MCF 10A (cell line): ENCODE data around the gene RXRA. TPM values are rescaled to one million over a fixed set of nuclear protein-coding genes. Genes with fewer than 3 reads are reported as not detected.
A peak's percentile ranks its signal among the peaks of the same experiment; 100 is the strongest.

Experiments
- BruUV-seq: library from RNA; stranded (reverse); fragments of 400-500 nt; replicated peaks from 2 replicates; lab custom pipeline; 2021; lab: Mats Ljungman, UMichigan
- CTCF ChIA-PET: fragments of 300-600 bp; sonication (Branson Sonifier 250); formaldehyde crosslinking; extraction: SDS; loops from one replicate; lab custom pipeline; 2021; ENCODE audit warnings: antibody characterized with exemption, inconsistent platforms; lab: Yijun Ruan, JAX
- POLR2A ChIA-PET: fragments of 300-600, 350-650 bp; sonication (Branson Sonifier 250); formaldehyde crosslinking; extraction: SDS; loops from one replicate; lab custom pipeline; 2020; ENCODE audit warnings: antibody characterized with exemption, inconsistent platforms; lab: Yijun Ruan, JAX
- DNase-seq: peaks from one replicate; pipeline ENCODE4 v3.0.0-alpha.2; 2018; ENCODE audit not compliant: unreplicated experiment
- H3K27ac Mint-ChIP-seq: one replicate; pipeline ENCODE4 v1.8.0; 2022; ENCODE audit warnings: mild to moderate bottlenecking, low read depth, mixed read lengths; ENCODE audit not compliant: unreplicated experiment
- H3K27me3 Mint-ChIP-seq: one replicate; pipeline ENCODE4 v1.8.0; 2022; ENCODE audit warnings: mixed read lengths; ENCODE audit not compliant: insufficient read depth, unreplicated experiment
- H3K36me3 Mint-ChIP-seq: one replicate; pipeline ENCODE4 v1.8.0; 2022; ENCODE audit warnings: mild to moderate bottlenecking, moderate library complexity, mixed read lengths; ENCODE audit not compliant: insufficient read depth, unreplicated experiment
- H3K4me1 Mint-ChIP-seq: one replicate; pipeline ENCODE4 v1.8.0; 2022; ENCODE audit warnings: mixed read lengths; ENCODE audit not compliant: insufficient read depth, unreplicated experiment
- H3K4me3 Mint-ChIP-seq: one replicate; pipeline ENCODE4 v1.8.0; 2022; ENCODE audit warnings: mild to moderate bottlenecking, moderate library complexity, mixed read lengths; ENCODE audit not compliant: unreplicated experiment
- H3K9me3 Mint-ChIP-seq: one replicate; pipeline ENCODE4 v1.8.0; 2022; ENCODE audit warnings: mixed read lengths; ENCODE audit not compliant: unreplicated experiment
- intact Hi-C: fragments of 100-400 bp; cut with micrococcal nuclease; formaldehyde crosslinking; loops from 2 replicates; pipeline ENCODE4 v1.14.1; 2022
- total RNA-seq: library from RNA; stranded (reverse); gene quantifications from 2 replicates; pipeline ENCODE4 v1.2.3, GENCODE V29; 2022
- TF ChIP-seq, protein P1 (sequence below): fragments of 200-600 bp; IDR thresholded peaks from one replicate; pipeline ENCODE4 v1.8.0; 2022; ENCODE audit warnings: antibody characterized with exemption, mild to moderate bottlenecking; ENCODE audit not compliant: unreplicated experiment

Gene RXRA
- total RNA-seq, 1 experiment from 2014 or later, result 65.5 TPM

DNA sequence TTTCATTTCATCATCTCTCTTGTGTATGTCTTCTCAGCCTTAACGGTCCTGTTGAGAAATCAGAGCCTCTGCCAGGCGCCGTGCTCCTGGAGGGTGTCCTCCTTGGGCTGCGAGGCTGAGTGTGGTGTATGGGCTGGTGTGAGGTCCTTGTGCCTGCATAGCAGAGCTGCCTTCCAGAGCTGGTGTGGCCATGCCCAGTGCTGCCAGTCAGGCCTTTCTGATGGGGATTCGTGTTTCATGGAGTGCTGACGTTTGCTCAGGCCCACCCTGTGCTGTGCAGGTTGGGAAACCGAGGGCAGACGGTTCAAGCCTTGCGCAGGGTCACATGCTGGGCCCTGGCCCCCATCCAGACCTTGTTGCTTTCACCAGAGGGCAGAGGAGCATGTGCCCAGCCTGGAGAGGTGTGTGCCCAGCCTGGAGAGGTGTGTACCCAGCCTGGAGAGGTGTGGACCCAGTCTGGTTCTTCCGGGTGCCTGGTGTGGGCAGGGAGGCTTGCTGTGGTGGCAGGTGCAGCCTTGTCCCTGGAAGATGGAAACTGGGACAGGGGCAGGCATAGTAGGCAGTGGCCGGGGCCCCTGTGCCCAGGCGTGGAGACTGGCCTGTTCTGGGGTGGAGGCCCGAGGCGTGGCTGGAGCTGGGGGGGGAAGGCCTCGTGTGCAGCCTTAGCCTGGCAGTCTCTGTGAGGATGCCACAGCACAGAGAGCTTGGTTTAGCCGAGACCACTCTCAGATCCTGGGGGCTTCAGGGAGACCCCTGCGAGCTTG, 84.0 kb downstream of the RXRA start:
- ChIA-PET POLR2A (interaction anchor here (0.6 to 1.1 kb wide), 4 partner anchors 25 to 82 kb away, joined by 3 to 5 read pairs (median 3); no protein-coding TSS in a partner anchor), CTCF (interaction anchor here (0.7 to 1.0 kb wide), 2 partner anchors 22 to 246 kb away, joined by 4 read pairs; no protein-coding TSS in a partner anchor)
- peaks cover 58% of the 10 kb centered on the region for H3K36me3 Mint-ChIP-seq
- no peaks in the 10 kb centered on the region for H3K27me3 Mint-ChIP-seq
- no peak for DNase-seq
- H3K9me3 Mint-ChIP-seq, result no peaks in the 10 kb centered on the region
- peak overlapping the region; percentile 33 for H3K4me3 Mint-ChIP-seq
- intact Hi-C loops, result no loop called here
- peaks cover 35% of the 10 kb centered on the region for H3K4me1 Mint-ChIP-seq
- BruUV-seq, result no TSS peak
- peak overlapping the region; percentile 63 for H3K27ac Mint-ChIP-seq
- TF ChIP-seq, protein P1, sequence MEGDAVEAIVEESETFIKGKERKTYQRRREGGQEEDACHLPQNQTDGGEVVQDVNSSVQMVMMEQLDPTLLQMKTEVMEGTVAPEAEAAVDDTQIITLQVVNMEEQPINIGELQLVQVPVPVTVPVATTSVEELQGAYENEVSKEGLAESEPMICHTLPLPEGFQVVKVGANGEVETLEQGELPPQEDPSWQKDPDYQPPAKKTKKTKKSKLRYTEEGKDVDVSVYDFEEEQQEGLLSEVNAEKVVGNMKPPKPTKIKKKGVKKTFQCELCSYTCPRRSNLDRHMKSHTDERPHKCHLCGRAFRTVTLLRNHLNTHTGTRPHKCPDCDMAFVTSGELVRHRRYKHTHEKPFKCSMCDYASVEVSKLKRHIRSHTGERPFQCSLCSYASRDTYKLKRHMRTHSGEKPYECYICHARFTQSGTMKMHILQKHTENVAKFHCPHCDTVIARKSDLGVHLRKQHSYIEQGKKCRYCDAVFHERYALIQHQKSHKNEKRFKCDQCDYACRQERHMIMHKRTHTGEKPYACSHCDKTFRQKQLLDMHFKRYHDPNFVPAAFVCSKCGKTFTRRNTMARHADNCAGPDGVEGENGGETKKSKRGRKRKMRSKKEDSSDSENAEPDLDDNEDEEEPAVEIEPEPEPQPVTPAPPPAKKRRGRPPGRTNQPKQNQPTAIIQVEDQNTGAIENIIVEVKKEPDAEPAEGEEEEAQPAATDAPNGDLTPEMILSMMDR, result no peak

DNA sequence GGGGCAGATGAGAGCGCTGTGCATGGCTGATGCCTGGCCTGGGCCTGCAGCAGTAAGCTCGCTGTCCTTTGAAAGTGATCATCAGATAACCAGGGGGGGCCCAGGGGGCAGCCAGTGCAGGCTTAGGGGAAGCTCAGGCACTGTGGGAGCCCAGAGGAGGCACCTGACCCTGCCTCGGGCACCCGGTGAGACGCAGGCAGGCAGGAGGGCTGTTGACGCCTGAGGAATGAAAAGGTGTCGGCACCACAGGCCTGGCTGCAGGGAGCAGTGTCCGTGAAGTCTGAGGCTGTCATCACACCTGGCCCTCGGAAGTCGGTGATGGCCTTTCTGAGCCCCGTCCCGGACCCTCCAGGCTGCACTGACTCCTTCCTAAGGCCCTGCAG, 84.6 kb downstream of the RXRA start:
- no TSS peak for BruUV-seq
- intact Hi-C loops, result no loop called here

DNA sequence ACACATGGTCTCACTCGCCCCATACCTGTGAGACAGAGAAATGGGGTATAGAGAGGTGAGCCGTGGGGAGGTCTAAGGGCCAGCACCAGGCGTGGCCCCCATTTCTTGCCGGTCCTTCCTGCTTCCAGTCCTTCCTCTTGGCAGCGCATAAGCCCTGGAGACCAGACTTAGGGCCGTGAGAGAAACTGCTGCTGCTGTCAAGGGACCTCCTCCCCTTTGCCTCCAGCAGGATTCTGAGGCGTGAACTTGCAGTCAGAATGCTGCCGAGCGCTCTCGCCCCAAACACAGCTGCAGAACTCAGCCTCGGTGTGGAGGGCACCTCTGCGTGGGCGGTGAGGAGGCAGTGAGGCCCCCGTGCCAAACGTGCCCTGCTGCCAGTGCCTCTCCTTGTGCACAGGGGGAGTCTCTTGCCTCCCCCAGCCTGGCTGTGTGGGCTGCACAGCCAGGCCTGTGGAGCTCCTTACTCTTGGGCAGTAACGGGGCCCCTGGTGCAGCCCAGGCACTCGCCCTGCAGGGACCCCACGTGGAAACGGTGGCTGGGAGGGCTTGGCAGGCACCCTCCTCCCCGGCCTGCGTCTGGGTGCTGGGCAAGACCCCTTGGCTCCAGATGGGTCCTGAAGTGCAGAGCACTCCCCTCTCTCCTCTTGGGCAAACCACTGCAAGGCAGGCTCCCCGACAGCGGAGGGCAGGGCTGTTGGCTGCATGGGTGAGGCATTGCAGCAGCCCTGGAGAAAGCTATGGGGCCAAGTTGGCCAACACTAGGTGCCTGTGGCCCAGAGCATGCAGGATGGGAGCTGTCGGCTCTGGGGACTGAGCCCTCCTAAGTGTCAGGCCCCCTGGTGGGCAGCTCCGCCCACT, 85.4 kb downstream of the RXRA start:
- CTCF ChIA-PET, result interaction anchor here (1.2 to 2.6 kb wide), 2 partner anchors 47 to 241 kb away, joined by 3 to 15 read pairs; no protein-coding TSS in a partner anchor

More for the DNA sequence above, 84.6 kb downstream of the RXRA start:
- Mint-ChIP-seq H3K9me3 (no peaks in the 10 kb centered on the region), H3K4me1 (peaks cover 31% of the 10 kb centered on the region), H3K27me3 (no peaks in the 10 kb centered on the region), H3K27ac (peak overlapping the region; percentile 63), H3K36me3 (peaks cover 63% of the 10 kb centered on the region), H3K4me3 (no peak overlapping the region)
- TF ChIP-seq, protein P1, result no peak
- no peak for DNase-seq
- ChIA-PET CTCF (interaction anchor here (0.7 to 1.2 kb wide), 3 partner anchors 22 to 245 kb away, joined by 3 to 4 read pairs (median 4); no protein-coding TSS in a partner anchor), POLR2A (interaction anchor here (1.1 kb wide), 1 partner anchor 24 kb away, joined by 3 read pairs; no protein-coding TSS in a partner anchor)

More for the DNA sequence above, 85.4 kb downstream of the RXRA start:
- peaks cover 28% of the 10 kb centered on the region for H3K4me1 Mint-ChIP-seq
- no peak overlapping the region for H3K4me3 Mint-ChIP-seq
- POLR2A ChIA-PET, result interaction anchor here (0.6 to 1.1 kb wide), 3 partner anchors 23 to 1253 kb away, joined by 3 read pairs; no protein-coding TSS in a partner anchor
- H3K27me3 Mint-ChIP-seq, result no peaks in the 10 kb centered on the region
- intact Hi-C loops, result no loop called here
- H3K36me3 Mint-ChIP-seq, result peaks cover 62% of the 10 kb centered on the region
- TF ChIP-seq, protein P1, result no peak
- BruUV-seq, result no TSS peak
- DNase-seq, result no peak
- H3K9me3 Mint-ChIP-seq, result no peaks in the 10 kb centered on the region
- H3K27ac Mint-ChIP-seq, result no peak overlapping the region
